ENCODE data around the gene CCDC32.

The CCDC32 gene

GRCh38 chr15:40511472-40512133 is 53.2 kb downstream of the CCDC32 start:
- no peak for DNase-seq

DNA sequence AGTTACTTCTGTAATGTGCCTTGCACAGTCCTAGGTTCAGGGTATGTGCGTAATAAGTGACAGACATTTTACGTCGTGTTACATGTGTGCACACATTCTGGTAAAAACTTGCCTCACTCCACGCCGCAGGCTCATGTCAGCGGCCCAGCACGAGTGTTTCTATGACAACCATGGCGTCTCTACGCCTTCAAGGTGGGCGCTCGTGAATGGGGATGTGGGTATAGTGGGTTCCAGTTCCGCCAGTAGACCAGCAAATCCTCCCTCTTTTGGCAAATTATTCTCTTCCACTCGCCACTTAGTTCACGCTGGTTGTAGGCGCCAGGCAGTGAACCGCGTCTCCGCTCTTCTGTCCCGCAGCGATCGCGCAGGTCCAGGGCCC is 53.8 kb downstream of the CCDC32 start:
- peak; percentile 21 for DNase-seq

DNA sequence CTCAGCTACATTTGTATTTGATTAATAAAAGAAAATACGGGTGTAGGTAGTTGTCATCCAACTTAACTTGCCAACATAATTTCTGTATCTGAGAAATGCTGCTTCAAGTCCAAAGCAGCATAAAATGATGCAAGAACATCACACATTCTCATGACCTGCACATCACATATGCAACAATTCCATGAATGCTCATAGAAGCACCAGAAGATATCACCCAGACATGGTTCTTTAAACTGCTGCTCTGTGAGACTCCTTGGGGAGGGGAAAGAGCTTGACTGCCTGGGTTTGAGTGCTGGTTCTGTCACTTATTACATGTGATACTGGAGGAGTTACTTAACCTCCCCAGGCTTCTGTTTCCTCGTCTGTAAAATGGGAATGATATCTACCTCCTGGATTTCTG is 54.6 kb downstream of the CCDC32 start:
- no peak for DNase-seq

- no peak for DNase-seq
Measured at GRCh38 chr15:40508216-40508615, 56.6 kb downstream of the CCDC32 start.

DNA sequence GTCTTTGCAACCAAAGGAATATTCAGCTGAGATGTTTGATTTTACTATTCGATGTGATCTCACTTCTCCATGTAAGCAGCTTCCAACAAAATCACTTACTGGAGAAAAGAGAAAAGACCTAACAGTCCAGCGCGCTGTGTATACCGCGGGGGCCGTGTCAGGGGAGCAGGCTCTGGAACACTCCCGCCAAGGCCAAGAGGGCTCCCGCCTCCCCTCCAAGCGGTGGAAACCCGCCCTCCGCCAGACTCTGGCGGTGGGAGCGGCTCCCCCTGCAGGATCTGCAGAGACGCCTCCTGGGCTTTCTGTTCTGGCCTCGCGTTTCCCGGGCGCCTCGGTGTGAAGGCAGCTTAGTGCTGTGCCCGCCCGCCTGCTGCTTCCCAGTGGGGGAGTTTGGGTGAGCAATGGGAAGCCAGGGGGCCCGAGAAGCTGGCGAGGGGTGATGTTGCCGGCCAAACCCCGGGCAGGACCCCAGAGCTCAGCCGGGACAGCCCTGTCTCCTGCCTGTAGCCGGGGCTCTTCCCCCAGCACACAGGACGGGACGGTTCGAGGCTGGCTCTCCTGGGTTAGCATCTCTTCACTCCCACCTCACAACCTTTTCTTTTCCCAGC is 57.8 kb downstream of the CCDC32 start:
- peak; percentile 70 for DNase-seq
